H1 (cell line): ENCODE data around the gene DCLK1. TPM values are rescaled to one million over a fixed set of nuclear protein-coding genes. Genes with fewer than 3 reads are reported as not detected.

ENCODE experiments used
- CTCF ChIA-PET: fragments of 300-600 bp; sonication (Branson Sonifier 250); formaldehyde crosslinking; loops from one replicate; lab custom pipeline; 2021; ENCODE audit not compliant: partially characterized antibody; lab: Charles Lee
- POLR2A ChIA-PET: fragments of 300-600 bp; sonication (Branson Sonifier 250); formaldehyde crosslinking; loops from one replicate; lab custom pipeline; 2021; ENCODE audit warnings: inconsistent platforms; ENCODE audit not compliant: partially characterized antibody; lab: Charles Lee
- DNase-seq, 2 experiments: peaks; one replicate each; pipeline versions ENCODE4 v3.0.0 to v3.0.0-alpha.2; 2010 to 2022; ENCODE audit warnings: low spot score in 2 of 2, low read depth in 1 of 2, mixed read lengths in 1 of 2
- FAIRE-seq: peaks from 2 replicates; lab custom pipeline; 2011; peaks lifted over from hg19 to GRCh38; lab: Jason Lieb, UNC
- H2AFZ ChIP-seq: 2 replicates; pipeline ENCODE4 v1.8.1; 2012; ENCODE audit warnings: low read length, inconsistent platforms
- H2AK5ac ChIP-seq: 2 replicates; pipeline ENCODE4 v1.6.1; 2013; ENCODE audit warnings: low read depth, low read length
- H2BK120ac ChIP-seq: replicated peaks from 2 replicates; pipeline ENCODE3; 2013; ENCODE audit warnings: low read depth, low read length, inconsistent platforms
- H2BK12ac ChIP-seq: 2 replicates; pipeline ENCODE4 v1.6.1; 2013; ENCODE audit warnings: low read depth, low read length
- H2BK15ac ChIP-seq: 2 replicates; pipeline ENCODE4 v1.6.1; 2013; ENCODE audit warnings: low read length
- H2BK20ac ChIP-seq: 2 replicates; pipeline ENCODE4 v1.6.1; 2013; ENCODE audit warnings: low read length
- H2BK5ac ChIP-seq: 2 replicates; pipeline ENCODE4 v1.6.1; 2013; ENCODE audit warnings: low read depth, low read length
- H3K14ac ChIP-seq: 2 replicates; pipeline ENCODE4 v1.6.1; 2013; ENCODE audit warnings: inconsistent platforms; ENCODE audit not compliant: insufficient read length
- H3K18ac ChIP-seq: 2 replicates; pipeline ENCODE4 v1.6.1; 2013; ENCODE audit warnings: low read length; ENCODE audit errors: extremely low read depth
- H3K23ac ChIP-seq: 2 replicates; pipeline ENCODE4 v1.6.1; 2013; ENCODE audit warnings: inconsistent platforms; ENCODE audit not compliant: insufficient read length
- H3K23me2 ChIP-seq: 2 replicates; pipeline ENCODE4 v1.6.1; 2013; ENCODE audit warnings: low read depth, low read length
- H3K27ac ChIP-seq: 2 replicates; pipeline ENCODE4 v1.6.1; 2011; ENCODE audit warnings: low read depth, low read length, inconsistent platforms
- H3K27me3 ChIP-seq, 4 experiments: replicated peaks in 1 of 4; 1 replicate in 1 of 4; 2 replicates in 3 of 4; pipeline versions ENCODE4 v1.6.1 to v1.8.1; 2011 to 2013; ENCODE audit warnings: low read length in 3 of 4, mild to moderate bottlenecking in 3 of 4, inconsistent platforms in 2 of 4, mixed read lengths in 2 of 4, moderate library complexity in 1 of 4; ENCODE audit not compliant: control insufficient read depth in 3 of 4, insufficient read depth in 3 of 4; ENCODE audit errors: extremely low read depth in 1 of 4
- H3K36me3 ChIP-seq, 4 experiments: 2 replicates each; pipeline versions ENCODE4 v1.6.1 to v1.8.1; 2011 to 2013; ENCODE audit warnings: mild to moderate bottlenecking in 4 of 4, low read length in 3 of 4, moderate library complexity in 2 of 4, control low read depth in 1 of 4, inconsistent platforms in 1 of 4; ENCODE audit not compliant: insufficient read depth in 4 of 4, control insufficient read depth in 2 of 4
- H3K4ac ChIP-seq: replicated peaks from 2 replicates; pipeline ENCODE3; 2013; ENCODE audit warnings: low read length, low read depth, mixed read lengths, inconsistent platforms; ENCODE audit not compliant: insufficient read length
- H3K4me1 ChIP-seq, 4 experiments: replicated peaks in 1 of 4; 1 replicate in 1 of 4; 2 replicates in 3 of 4; pipeline versions ENCODE4 v1.6.1 to v1.8.1; 2011 to 2013; ENCODE audit warnings: low read length in 3 of 4, inconsistent platforms in 2 of 4, mixed read lengths in 1 of 4; ENCODE audit not compliant: insufficient read depth in 4 of 4, control insufficient read depth in 3 of 4
- H3K4me2 ChIP-seq, 2 experiments: 2 replicates each; pipeline versions ENCODE4 v1.6.1 to v1.8.1; 2011 to 2013; ENCODE audit warnings: low read depth in 2 of 2, low read length in 2 of 2, control low read depth in 1 of 2, inconsistent platforms in 1 of 2, mild to moderate bottlenecking in 1 of 2; ENCODE audit not compliant: insufficient read depth in 1 of 2
- H3K4me3 ChIP-seq, 4 experiments: fragments of 200-600, 300-600 bp in 1 of 4; sonication (generic), shearing (Covaris generic), sonication (Bioruptor Twin) in 1 of 4; 2 replicates each; pipeline versions ENCODE4 v1.5.1 to v1.8.1; 2011 to 2016; ENCODE audit warnings: low read length in 4 of 4, low read depth in 3 of 4, control low read depth in 2 of 4, inconsistent platforms in 2 of 4, mild to moderate bottlenecking in 2 of 4, mixed read lengths in 1 of 4, moderate library complexity in 1 of 4; ENCODE audit not compliant: insufficient read depth in 2 of 4; ENCODE audit errors: extremely low read depth in 1 of 4
- H3K56ac ChIP-seq: replicated peaks from 2 replicates; pipeline ENCODE3; 2013; ENCODE audit warnings: low read depth, mild to moderate bottlenecking, mixed read lengths, low read length, inconsistent platforms; ENCODE audit not compliant: insufficient read length
- H3K79me1 ChIP-seq: 2 replicates; pipeline ENCODE4 v1.6.1; 2013; ENCODE audit warnings: low read depth, low read length, control low read depth
- H3K79me2 ChIP-seq, 2 experiments: 2 replicates each; pipeline versions ENCODE4 v1.6.1 to v1.8.1; 2012 to 2013; ENCODE audit warnings: low read length in 2 of 2, mild to moderate bottlenecking in 2 of 2, inconsistent platforms in 1 of 2; ENCODE audit not compliant: insufficient read depth in 2 of 2, control insufficient read depth in 1 of 2
- H3K9ac ChIP-seq, 4 experiments: replicated peaks in 1 of 4; 1 replicate in 1 of 4; 2 replicates in 3 of 4; pipeline versions ENCODE4 v1.6.1 to v1.8.1; 2011 to 2013; ENCODE audit warnings: low read depth in 3 of 4, low read length in 3 of 4, control low read depth in 2 of 4, mild to moderate bottlenecking in 2 of 4, moderate library complexity in 2 of 4, inconsistent platforms in 1 of 4; ENCODE audit errors: extremely low read depth in 1 of 4
- H3K9me3 ChIP-seq, 2 experiments: 2 replicates each; pipeline versions ENCODE4 v1.6.1 to v1.8.1; 2012 to 2013; ENCODE audit warnings: mild to moderate bottlenecking in 2 of 2, moderate library complexity in 2 of 2, control low read depth in 1 of 2, inconsistent platforms in 1 of 2, low read depth in 1 of 2, low read length in 1 of 2, mixed read lengths in 1 of 2; ENCODE audit not compliant: insufficient read depth in 2 of 2
- H4K20me1 ChIP-seq, 2 experiments: replicated peaks in 1 of 2; 2 replicates each; pipeline versions ENCODE3 to v1.8.1; 2011 to 2013; ENCODE audit warnings: inconsistent platforms in 2 of 2, low read length in 2 of 2, mild to moderate bottlenecking in 1 of 2; ENCODE audit not compliant: insufficient read depth in 2 of 2, control insufficient read depth in 1 of 2
- H4K5ac ChIP-seq: 2 replicates; pipeline ENCODE4 v1.6.1; 2013; ENCODE audit warnings: low read length, low read depth, mixed read lengths, inconsistent platforms; ENCODE audit not compliant: insufficient read length
- H4K8ac ChIP-seq: 2 replicates; pipeline ENCODE4 v1.8.0; 2013; ENCODE audit warnings: mild to moderate bottlenecking, moderate library complexity, low read length, inconsistent platforms; ENCODE audit not compliant: insufficient read depth; ENCODE audit errors: extremely low read depth
- H4K91ac ChIP-seq: replicated peaks from 2 replicates; pipeline ENCODE3; 2013; ENCODE audit warnings: low read length, mixed read lengths, inconsistent platforms; ENCODE audit not compliant: insufficient read length
- NRF1 ChIP-seq: IDR thresholded peaks from 2 replicates; pipeline ENCODE4 v1.6.1; 2011; ENCODE audit warnings: mild to moderate bottlenecking, low read depth, low read length, improper control_type of control experiment
- PHF8 ChIP-seq: fragments of 200-600 bp; sonication (generic); conservative IDR thresholded peaks from 2 replicates; pipeline ENCODE4 v1.7.1; 2012; ENCODE audit warnings: low read depth, mild to moderate bottlenecking, inconsistent platforms, low read length, moderate library complexity
- SRF ChIP-seq: IDR thresholded peaks from 2 replicates; pipeline ENCODE4 v1.6.1; 2011; ENCODE audit warnings: mild to moderate bottlenecking, low read depth, low read length, moderate library complexity
- YY1 ChIP-seq: IDR thresholded peaks from 2 replicates; pipeline ENCODE4 v1.6.1; 2011; ENCODE audit warnings: low read depth, mild to moderate bottlenecking, low read length
- WGBS, 2 experiments: shearing (Covaris generic) in 1 of 2; methylation state at CpG; one replicate each; pipeline versions ENCODE4 v1.1.6 to v1.1.7; 2013 to 2015; ENCODE audit warnings: low lambda C conversion rate in 2 of 2, mixed read lengths in 2 of 2, inconsistent platforms in 1 of 2, low coverage in 1 of 2, missing lambda C conversion rate in 1 of 2; ENCODE audit not compliant: insufficient replicate concordance in 2 of 2, insufficient coverage in 1 of 2, insufficient read length in 1 of 2; ENCODE audit errors: extremely low coverage in 1 of 2, missing lambda C conversion rate in 1 of 2; 5-methylcytosine and 5-hydroxymethylcytosine counted together
- polyA plus RNA-seq, 7 experiments: library from polyadenylated mRNA; depleted of rRNA in 3 of 7; stranded (reverse) in 5 of 7; unstranded in 2 of 7; fragments of >200 nt in 5 of 7; fragments of 200-250 nt in 2 of 7; gene quantifications; 1 replicate in 5 of 7; 2 replicates in 1 of 7; 4 replicates in 1 of 7; pipeline versions ENCODE4 v1.2.1 to v1.2.3, GENCODE V29; 2011 to 2013; ENCODE audit warnings: missing spikeins in 2 of 7, mixed read lengths in 2 of 7
- total RNA-seq: library from RNA; stranded (reverse); fragmentation: NEBNext Ultra II Directional; extraction: Animal tissue kit (Norgen Biotek cat#: 25700); gene quantifications from 2 replicates; pipeline ENCODE4 v1.2.1, GENCODE V29; 2021

The DCLK1 gene
- total and polyA plus RNA-seq, 2 of the 8 experiments (the other 6 are each of a cell fraction or from before 2014, with no cell fraction given): 22.8 to 41.0 TPM

- Histone ChIP-seq H4K5ac (no peak overlapping the region), H3K23me2 (no peaks in the 10 kb centered on the region), H4K20me1 (no peaks in the 10 kb centered on the region), H3K9ac (no peak overlapping the region), H2AFZ (no peak overlapping the region), H3K18ac (no peak overlapping the region), H2AK5ac (no peak overlapping the region), H2BK12ac (no peak overlapping the region), H3K4me3 (no peak overlapping the region), H3K79me2 (no peaks in the 10 kb centered on the region), H2BK5ac (no peak overlapping the region), H2BK15ac (no peak overlapping the region), H2BK20ac (no peak overlapping the region), H3K4me2 (no peak overlapping the region), H4K91ac (no peak overlapping the region), H3K4ac (no peak overlapping the region), H3K56ac (no peak overlapping the region), H3K14ac (no peak overlapping the region), H2BK120ac (no peak overlapping the region), H3K23ac (no peak overlapping the region), H3K4me1 (peaks cover 0 to 4% (median 2%) of the 10 kb centered on the region in 4 experiments; a peak in 1 of 7 replicates), H3K9me3 (peaks cover 0 to 3% of the 10 kb centered on the region in 2 experiments; a peak in 1 of 4 replicates), H3K79me1 (no peaks in the 10 kb centered on the region), H3K27me3 (no peaks in the 10 kb centered on the region), H4K8ac (no peak overlapping the region), H3K36me3 (no peaks in the 10 kb centered on the region), H3K27ac (no peak overlapping the region)
- WGBS, 2 experiments: 81% methylated on average over 2 of the region's 2 CpGs; no CpG with 5 or more reads in 1 of the 2 experiments
- FAIRE-seq (no peak), DNase-seq (no peak)
- ChIA-PET CTCF (interaction anchor here (0.8 to 1.3 kb wide), 2 partner anchors 75 to 76 kb away, joined by 3 read pairs; no protein-coding TSS in a partner anchor), POLR2A (interaction anchor here (0.5 to 0.9 kb wide), 2 partner anchors 8 to 15 kb away, joined by 3 read pairs; no protein-coding TSS in a partner anchor)
- TF ChIP-seq YY1 (no peak), NRF1 (no peak), SRF (no peak), PHF8 (no peak)
Measured at GRCh38 chr13:36054041-36054440, 77.1 kb downstream of the DCLK1 start.
